Loucy (cell line): ENCODE data around the gene NANOS3.

Source experiments
- CTCF ChIP-seq: fragments of 200-600 bp; sonication (generic); conservative IDR thresholded peaks from 2 replicates; pipeline ENCODE4 v1.5.1; 2014; ENCODE audit warnings: mild to moderate bottlenecking, antibody characterized with exemption, low read length
- EZH2phosphoT487 ChIP-seq: fragments of 200-600 bp; IDR thresholded peaks from 2 replicates; pipeline ENCODE4 v1.6.1; 2018; ENCODE audit warnings: antibody characterized with exemption, mild to moderate bottlenecking, moderate library complexity, borderline replicate concordance

GRCh38 chr19:13890136-13890535, 13.2 kb downstream of the NANOS3 start:
- TF ChIP-seq CTCF = no peak
- TF ChIP-seq EZH2phosphoT487 = no peak
